Activated T-helper 9 cell treated with anti-CD3 and anti-CD28 coated beads, Interleukin-2, amount 50 U/mL, for 16 hours (primary cell): ENCODE results near the gene PDCD4.
"Not testable (repeated sequence)": the region's sequence is repeated elsewhere in the genome, so short reads cannot be mapped to it uniquely, and the experiment has no call there.

Experiments used
- DNase-seq: peaks from one replicate; pipeline ENCODE4 v3.0.0-alpha.2; 2020; ENCODE audit warnings: low read depth

Gene PDCD4

GRCh38 chr10:110883924-110884323 is 12.2 kb downstream of the PDCD4 start:
- no peak for DNase-seq

- no peak for DNase-seq
Observed at GRCh38 chr10:110885932-110886674, 14.4 kb downstream of the PDCD4 start.

GRCh38 chr10:110887560-110887959 is 15.8 kb downstream of the PDCD4 start:
- DNase-seq, result no peak

GRCh38 chr10:110892602-110893288 is 21.0 kb downstream of the PDCD4 start:
- DNase-seq, result no peak

GRCh38 chr10:110893559-110894179 is 21.9 kb downstream of the PDCD4 start:
- no peak for DNase-seq

- DNase-seq, result no peak
Observed at GRCh38 chr10:110897184-110897583, 25.5 kb downstream of the PDCD4 start.

- no peak for DNase-seq
Observed at GRCh38 chr10:110898391-110898790, 26.7 kb downstream of the PDCD4 start.

- no peak for DNase-seq
Observed at GRCh38 chr10:110900983-110901382, 29.3 kb downstream of the PDCD4 start.

- peak; percentile 30 for DNase-seq
Observed at GRCh38 chr10:110901954-110902819, 30.5 kb downstream of the PDCD4 start.

- no peak for DNase-seq
Observed at GRCh38 chr10:110903280-110904278, 31.9 kb downstream of the PDCD4 start.

GRCh38 chr10:110910138-110910537 is 38.4 kb downstream of the PDCD4 start:
- DNase-seq, result no peak

- DNase-seq, result no peak
Observed at GRCh38 chr10:110912374-110912773, 40.6 kb downstream of the PDCD4 start.

- DNase-seq, result no peak
Observed at GRCh38 chr10:110914431-110914830, 42.7 kb downstream of the PDCD4 start.

- DNase-seq, result no peak
Observed at GRCh38 chr10:110915035-110915434, 43.3 kb downstream of the PDCD4 start.

GRCh38 chr10:110915600-110915999 is 43.9 kb downstream of the PDCD4 start:
- DNase-seq, result not testable (repeated sequence)

- no peak for DNase-seq
Observed at GRCh38 chr10:110916554-110917346, 45.0 kb downstream of the PDCD4 start.

- DNase-seq, result peak; percentile 79
Observed at GRCh38 chr10:110918269-110918642, 46.5 kb downstream of the PDCD4 start.

- DNase-seq, result no peak
Observed at GRCh38 chr10:110918643-110919348, 47.1 kb downstream of the PDCD4 start, which contains the start of gene BBIP1. Gene BBIP1, minus strand, starts transcription at chr10:110919180. Its CDS starts 1,023 bp downstream, at chr10:110918157.

- DNase-seq, result peak; percentile 97
Observed at GRCh38 chr10:110919349-110919931, 47.7 kb downstream of the PDCD4 start, which contains the start of gene SHOC2. Gene SHOC2, plus strand, starts transcription at chr10:110919604. Its CDS starts 44,755 bp downstream, at chr10:110964359.
